ENCODE results near the gene OGDHL. TPM values are rescaled to one million over a fixed set of nuclear protein-coding genes. Genes with fewer than 3 reads are reported as not detected.
"Not testable (repeated sequence)": the region's sequence is repeated elsewhere in the genome, so short reads cannot be mapped to it uniquely, and the experiment has no call there.

OGDHL gene
- 0.37 and 1.1 TPM in 2 replicates for total RNA-seq (2014; rRNA removed; shearing (Covaris generic))

GRCh38 chr10:49761789-49762565 is at the start of gene OGDHL:
OGDHL (minus strand) TSS chr10:49762323; CDS start chr10:49758592, 3,731 bp downstream.
- no peak for DNase-seq (ENCODE audit: low spot score)

- DNase-seq (ENCODE audit: low spot score), result no peak
Observed at GRCh38 chr10:49803988-49804387, 41.9 kb upstream of the OGDHL start.

- DNase-seq (ENCODE audit: low spot score), result no peak
Observed at GRCh38 chr10:49798275-49798674, 36.2 kb upstream of the OGDHL start.

GRCh38 chr10:49791100-49791499 is 29.0 kb upstream of the OGDHL start:
- no peak for DNase-seq (ENCODE audit: low spot score)

- no peak for DNase-seq (ENCODE audit: low spot score)
Observed at GRCh38 chr10:49784681-49785080, 22.6 kb upstream of the OGDHL start.

- no peak for DNase-seq (ENCODE audit: low spot score)
Observed at GRCh38 chr10:49783645-49784044, 21.5 kb upstream of the OGDHL start.

- DNase-seq (ENCODE audit: low spot score), result no peak
Observed at GRCh38 chr10:49781247-49781646, 19.1 kb upstream of the OGDHL start.

- no peak for DNase-seq (ENCODE audit: low spot score)
Observed at GRCh38 chr10:49778197-49778596, 16.1 kb upstream of the OGDHL start.

- DNase-seq (ENCODE audit: low spot score), result no peak
Observed at GRCh38 chr10:49776851-49777250, 14.7 kb upstream of the OGDHL start.

- DNase-seq (ENCODE audit: low spot score), result no peak
Observed at GRCh38 chr10:49775014-49775413, 12.9 kb upstream of the OGDHL start.

- DNase-seq (ENCODE audit: low spot score), result not testable (repeated sequence)
Observed at GRCh38 chr10:49772944-49773343, 10.8 kb upstream of the OGDHL start.

GRCh38 chr10:49771046-49771445 is 8.9 kb upstream of the OGDHL start:
- DNase-seq (ENCODE audit: low spot score), result not testable (repeated sequence)

- no peak for DNase-seq (ENCODE audit: low spot score)
Observed at GRCh38 chr10:49769692-49770091, 7.6 kb upstream of the OGDHL start.

- no peak for DNase-seq (ENCODE audit: low spot score)
Observed at GRCh38 chr10:49768731-49769130, 6.6 kb upstream of the OGDHL start.

- no peak for DNase-seq (ENCODE audit: low spot score)
Observed at GRCh38 chr10:49768329-49768728, 6.2 kb upstream of the OGDHL start.

- DNase-seq (ENCODE audit: low spot score), result no peak
Observed at GRCh38 chr10:49767752-49768151, 5.6 kb upstream of the OGDHL start.

GRCh38 chr10:49766484-49766883 is 4.4 kb upstream of the OGDHL start:
- DNase-seq (ENCODE audit: low spot score), result no peak

GRCh38 chr10:49762566-49762877 is 399 bp upstream of the OGDHL start:
- DNase-seq (ENCODE audit: low spot score), result no peak

GRCh38 chr10:49761201-49761788 is 828 bp downstream of the OGDHL start:
- no peak for DNase-seq (ENCODE audit: low spot score)

- DNase-seq (ENCODE audit: low spot score), result no peak
Observed at GRCh38 chr10:49760789-49761188, 1.3 kb downstream of the OGDHL start.

GRCh38 chr10:49759787-49760551 is 2.2 kb downstream of the OGDHL start:
- DNase-seq (ENCODE audit: low spot score), result no peak

GRCh38 chr10:49758249-49758930 is 3.7 kb downstream of the OGDHL start:
- DNase-seq (ENCODE audit: low spot score), result no peak
